Body of pancreas (tissue), 4 donors: ENCODE results near the gene SYNRG.
"Not testable (repeated sequence)": the region's sequence is repeated elsewhere in the genome, so short reads cannot be mapped to it uniquely, and the experiment has no call there.

Experiments used
- POLR2A ChIP-seq, 3 donors: fragments of 450-650 bp; IDR thresholded peaks; one replicate each; pipeline ENCODE4 v1.6.1; 2016; ENCODE audit warnings: antibody characterized with exemption in 3 of 3, mild to moderate bottlenecking in 2 of 3
- TF ChIP-seq, protein P1 (sequence below), 7 experiments: fragments of 450-650 bp in 4 of 7; fragments of 200-600 bp in 3 of 7; sonication (generic) in 3 of 7; IDR thresholded peaks; one replicate each; pipeline ENCODE4 v1.5.1; 2016 to 2019; ENCODE audit warnings: antibody characterized with exemption in 7 of 7

DNA sequence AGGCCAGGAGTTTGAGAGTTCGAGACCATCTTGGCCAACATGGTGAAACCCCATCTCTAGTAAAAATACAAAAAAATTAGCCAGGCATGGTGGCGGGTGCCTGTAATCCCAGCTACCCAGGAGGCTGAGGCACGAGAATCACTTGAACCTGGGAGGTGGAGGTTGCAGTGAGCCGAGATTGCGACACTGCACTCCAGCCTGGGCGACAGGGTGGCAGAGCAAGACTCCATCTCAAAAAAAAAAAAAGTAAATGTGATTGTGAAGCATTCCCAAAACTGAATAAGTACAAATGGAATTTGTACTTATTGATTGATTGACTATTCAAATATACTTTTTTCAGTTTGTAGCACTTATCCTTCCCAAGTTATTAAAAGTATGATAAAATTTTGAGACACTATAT, 7.2 kb upstream of the SYNRG start:
- TF ChIP-seq, protein P1, sequence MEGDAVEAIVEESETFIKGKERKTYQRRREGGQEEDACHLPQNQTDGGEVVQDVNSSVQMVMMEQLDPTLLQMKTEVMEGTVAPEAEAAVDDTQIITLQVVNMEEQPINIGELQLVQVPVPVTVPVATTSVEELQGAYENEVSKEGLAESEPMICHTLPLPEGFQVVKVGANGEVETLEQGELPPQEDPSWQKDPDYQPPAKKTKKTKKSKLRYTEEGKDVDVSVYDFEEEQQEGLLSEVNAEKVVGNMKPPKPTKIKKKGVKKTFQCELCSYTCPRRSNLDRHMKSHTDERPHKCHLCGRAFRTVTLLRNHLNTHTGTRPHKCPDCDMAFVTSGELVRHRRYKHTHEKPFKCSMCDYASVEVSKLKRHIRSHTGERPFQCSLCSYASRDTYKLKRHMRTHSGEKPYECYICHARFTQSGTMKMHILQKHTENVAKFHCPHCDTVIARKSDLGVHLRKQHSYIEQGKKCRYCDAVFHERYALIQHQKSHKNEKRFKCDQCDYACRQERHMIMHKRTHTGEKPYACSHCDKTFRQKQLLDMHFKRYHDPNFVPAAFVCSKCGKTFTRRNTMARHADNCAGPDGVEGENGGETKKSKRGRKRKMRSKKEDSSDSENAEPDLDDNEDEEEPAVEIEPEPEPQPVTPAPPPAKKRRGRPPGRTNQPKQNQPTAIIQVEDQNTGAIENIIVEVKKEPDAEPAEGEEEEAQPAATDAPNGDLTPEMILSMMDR (IDR thresholded peaks at IDR 0.05), result not testable (repeated sequence)
- TF ChIP-seq POLR2A (IDR thresholded peaks at IDR 0.05), result not testable (repeated sequence)
